GM23338 (cell line): ENCODE measurements around the gene BZW2. TPM values are rescaled to one million over a fixed set of nuclear protein-coding genes. Genes with fewer than 3 reads are reported as not detected.

Source experiments
- ATAC-seq: fragments of 200-7000 bp; cut with Tn5 transposase; 3 replicates; pipeline ENCODE4 v1.9.1; 2020
- DNase-seq: peaks from one replicate; pipeline ENCODE4 v3.0.0-alpha.2; 2015; ENCODE audit warnings: low spot score
- H2AFZ ChIP-seq: fragments of 200-600 bp; sonication (generic); 2 replicates; pipeline ENCODE4 v1.8.0; 2016; ENCODE audit warnings: antibody characterized with exemption, mild to moderate bottlenecking, moderate library complexity
- H3F3A ChIP-seq: fragments of 200-600 bp; sonication (generic); replicated peaks from 2 replicates; pipeline ENCODE4 v1.8.0; 2017; ENCODE audit warnings: antibody characterized with exemption, mixed run types, low read depth
- H3K27ac ChIP-seq: fragments of 200-600 bp; sonication (generic); 2 replicates; pipeline ENCODE4 v1.6.1; 2016; ENCODE audit warnings: low read depth
- H3K27me3 ChIP-seq: fragments of 200-600 bp; sonication (generic); 2 replicates; pipeline ENCODE4 v1.8.0; 2016; ENCODE audit warnings: mild to moderate bottlenecking, mixed run types, moderate library complexity; ENCODE audit not compliant: insufficient read depth
- H3K36me3 ChIP-seq: fragments of 200-600 bp; sonication (generic); 2 replicates; pipeline ENCODE4 v1.8.0; 2016; ENCODE audit warnings: mild to moderate bottlenecking; ENCODE audit not compliant: insufficient read depth
- H3K4me1 ChIP-seq: fragments of 200-600 bp; sonication (generic); 2 replicates; pipeline ENCODE4 v1.8.0; 2016; ENCODE audit warnings: mild to moderate bottlenecking, moderate library complexity; ENCODE audit not compliant: insufficient read depth
- H3K4me2 ChIP-seq: fragments of 200-600 bp; sonication (generic); 2 replicates; pipeline ENCODE4 v1.7.1; 2017; ENCODE audit warnings: mixed run types
- H3K4me3 ChIP-seq: fragments of 200-600 bp; sonication (generic); 2 replicates; pipeline ENCODE4 v1.6.1; 2016; ENCODE audit warnings: mixed run types
- H3K79me2 ChIP-seq: fragments of 200-600 bp; sonication (generic); replicated peaks from 2 replicates; pipeline ENCODE4 v1.8.0; 2017; ENCODE audit warnings: mild to moderate bottlenecking; ENCODE audit not compliant: insufficient read depth
- H3K9me2 ChIP-seq: fragments of 200-600 bp; sonication (generic); 2 replicates; pipeline ENCODE4 v1.8.0; 2017; ENCODE audit not compliant: insufficient read depth
- H4K20me1 ChIP-seq: fragments of 200-600 bp; sonication (generic); replicated peaks from 2 replicates; pipeline ENCODE4 v1.8.0; 2017; ENCODE audit warnings: mild to moderate bottlenecking; ENCODE audit not compliant: insufficient read depth
- H3K27ac Mint-ChIP-seq: 2 replicates; pipeline ENCODE4 v1.8.0; 2020; ENCODE audit warnings: inconsistent platforms, mild to moderate bottlenecking, moderate library complexity, mixed read lengths
- H3K27me3 Mint-ChIP-seq: 3 replicates; pipeline ENCODE4 v1.8.0; 2022; ENCODE audit warnings: low read depth, mild to moderate bottlenecking, moderate library complexity, mixed read lengths, inconsistent platforms; ENCODE audit not compliant: insufficient read depth, poor library complexity
- H3K36me3 Mint-ChIP-seq: 3 replicates; pipeline ENCODE4 v1.8.0; 2021; ENCODE audit warnings: low read depth, mild to moderate bottlenecking, inconsistent platforms, moderate library complexity, mixed read lengths
- H3K4me1 Mint-ChIP-seq: 3 replicates; pipeline ENCODE4 v1.8.0; 2020; ENCODE audit warnings: mild to moderate bottlenecking, inconsistent platforms, mixed read lengths
- H3K4me3 Mint-ChIP-seq: 3 replicates; pipeline ENCODE4 v1.8.0; 2021; ENCODE audit warnings: moderate library complexity, mild to moderate bottlenecking, inconsistent platforms, mixed read lengths
- H3K9me3 Mint-ChIP-seq: 3 replicates; pipeline ENCODE4 v1.8.0; 2020; ENCODE audit warnings: moderate library complexity, mild to moderate bottlenecking, inconsistent platforms, mixed read lengths
- CREB1 ChIP-seq: fragments of 250-450 bp; sonication (Bioruptor Pico); IDR thresholded peaks from 2 replicates; pipeline ENCODE4 v1.5.0; 2020; ENCODE audit warnings: low read depth, mild to moderate bottlenecking, moderate library complexity
- EZH2 ChIP-seq: fragments of 200-600 bp; sonication (generic); IDR thresholded peaks from one replicate; pipeline ENCODE4 v1.8.0; 2017; ENCODE audit warnings: antibody characterized with exemption, mild to moderate bottlenecking, low read depth; ENCODE audit not compliant: unreplicated experiment
- NANOG ChIP-seq: IDR thresholded peaks from 2 replicates; pipeline ENCODE4 v1.6.1; 2016; ENCODE audit warnings: antibody characterized with exemption, borderline replicate concordance
- POLR2AphosphoS5 ChIP-seq: IDR thresholded peaks from 2 replicates; pipeline ENCODE4 v1.6.1; 2016; ENCODE audit warnings: antibody characterized with exemption, low read depth
- REST ChIP-seq: IDR thresholded peaks from one replicate; pipeline ENCODE4 v1.6.1; 2018; ENCODE audit warnings: antibody characterized with exemption; ENCODE audit not compliant: unreplicated experiment
- STAT1 ChIP-seq: IDR thresholded peaks from one replicate; pipeline ENCODE4 v1.6.1; 2016; ENCODE audit warnings: antibody characterized with exemption; ENCODE audit not compliant: unreplicated experiment
- ZNF462 ChIP-seq: fragments of 250-450 bp; sonication (Bioruptor Pico); IDR thresholded peaks from 2 replicates; pipeline ENCODE4 v1.5.0; 2020; ENCODE audit warnings: mild to moderate bottlenecking, moderate library complexity
- polyA plus RNA-seq: library from polyadenylated mRNA; unstranded; fragments of >200 nt; fragmentation: Nextera tagmentation; extraction: Ambion mirVana; gene quantifications from 2 replicates; pipeline ENCODE4 v1.2.1, GENCODE V29; 2016
- total RNA-seq: library from RNA; depleted of rRNA; stranded (reverse); fragments of >200 nt; shearing (Covaris generic); gene quantifications from 2 replicates; pipeline ENCODE4 v1.2.3, GENCODE V29; 2014
- TF ChIP-seq, protein P1 (sequence below), 2 experiments: fragments of 200-600 bp in 1 of 2; sonication (generic) in 1 of 2; conservative IDR thresholded peaks; 2 replicates each; pipeline versions ENCODE4 v1.5.1 to v1.6.1; 2016 to 2017; ENCODE audit warnings: antibody characterized with exemption in 2 of 2, low read depth in 2 of 2, mild to moderate bottlenecking in 2 of 2, moderate library complexity in 1 of 2
- TF ChIP-seq, protein P2 (sequence below): IDR thresholded peaks from 2 replicates; pipeline ENCODE4 v1.6.1; 2016; ENCODE audit warnings: antibody characterized with exemption

Gene BZW2
- total and polyA plus RNA-seq, 2 experiments from 2014 or later = 88.8 to 108 TPM

DNA sequence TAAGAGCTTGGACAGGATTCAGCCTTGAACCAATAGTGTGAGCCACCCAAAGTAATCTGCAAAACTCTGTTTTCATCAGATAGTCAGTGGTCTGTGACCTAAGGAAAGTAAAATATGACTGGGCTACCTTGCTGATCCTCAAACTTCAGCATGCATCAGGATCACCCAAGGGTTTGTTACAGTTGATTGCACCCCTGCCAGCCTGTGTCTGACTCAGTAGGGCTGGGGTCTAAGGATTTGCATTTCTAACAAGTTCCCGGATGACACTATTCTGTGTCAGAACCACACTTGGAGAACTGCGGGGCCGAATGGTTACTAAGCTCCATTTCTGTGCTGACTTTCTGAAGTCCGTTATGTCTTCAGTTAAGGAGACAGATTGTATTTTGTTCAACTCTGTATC, 66.9 kb downstream of the BZW2 start (continued):
- TF ChIP-seq NANOG = no peak
- TF ChIP-seq REST = no peak

GRCh38 chr7:16715928-16716327, 69.9 kb downstream of the BZW2 start:
- Histone ChIP-seq H3K27ac (no peak overlapping the region), H2AFZ (no peak overlapping the region), H3K36me3 (no peaks in the 10 kb centered on the region), H4K20me1 (no peaks in the 10 kb centered on the region), H3K4me1 (no peaks in the 10 kb centered on the region), H3F3A (no peaks in the 10 kb centered on the region), H3K79me2 (no peaks in the 10 kb centered on the region), H3K27me3 (no peaks in the 10 kb centered on the region), H3K4me3 (no peak overlapping the region), H3K4me2 (no peak overlapping the region), H3K9me2 (no peaks in the 10 kb centered on the region)
- no peak overlapping the region for H3K27ac Mint-ChIP-seq
- no peak overlapping the region for H3K4me3 Mint-ChIP-seq
- H3K27me3 Mint-ChIP-seq = peaks cover 2% of the 10 kb centered on the region
- peaks cover 5% of the 10 kb centered on the region; the same call in 1 of the 3 replicates for H3K4me1 Mint-ChIP-seq
- no peaks in the 10 kb centered on the region for H3K9me3 Mint-ChIP-seq
- no peaks in the 10 kb centered on the region for H3K36me3 Mint-ChIP-seq
- DNase-seq (no peak), ATAC-seq (no peak)
- no peak for TF ChIP-seq POLR2AphosphoS5
- TF ChIP-seq REST = no peak
- TF ChIP-seq ZNF462 = no peak
- TF ChIP-seq, protein P1, sequence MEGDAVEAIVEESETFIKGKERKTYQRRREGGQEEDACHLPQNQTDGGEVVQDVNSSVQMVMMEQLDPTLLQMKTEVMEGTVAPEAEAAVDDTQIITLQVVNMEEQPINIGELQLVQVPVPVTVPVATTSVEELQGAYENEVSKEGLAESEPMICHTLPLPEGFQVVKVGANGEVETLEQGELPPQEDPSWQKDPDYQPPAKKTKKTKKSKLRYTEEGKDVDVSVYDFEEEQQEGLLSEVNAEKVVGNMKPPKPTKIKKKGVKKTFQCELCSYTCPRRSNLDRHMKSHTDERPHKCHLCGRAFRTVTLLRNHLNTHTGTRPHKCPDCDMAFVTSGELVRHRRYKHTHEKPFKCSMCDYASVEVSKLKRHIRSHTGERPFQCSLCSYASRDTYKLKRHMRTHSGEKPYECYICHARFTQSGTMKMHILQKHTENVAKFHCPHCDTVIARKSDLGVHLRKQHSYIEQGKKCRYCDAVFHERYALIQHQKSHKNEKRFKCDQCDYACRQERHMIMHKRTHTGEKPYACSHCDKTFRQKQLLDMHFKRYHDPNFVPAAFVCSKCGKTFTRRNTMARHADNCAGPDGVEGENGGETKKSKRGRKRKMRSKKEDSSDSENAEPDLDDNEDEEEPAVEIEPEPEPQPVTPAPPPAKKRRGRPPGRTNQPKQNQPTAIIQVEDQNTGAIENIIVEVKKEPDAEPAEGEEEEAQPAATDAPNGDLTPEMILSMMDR (conservative IDR thresholded peaks at IDR 0.05; ENCODE audit: low read depth in 2 of 2) = no peak
- TF ChIP-seq NANOG = no peak
- no peak for TF ChIP-seq EZH2
- TF ChIP-seq STAT1 = no peak
- no peak for TF ChIP-seq CREB1
- TF ChIP-seq, protein P2, sequence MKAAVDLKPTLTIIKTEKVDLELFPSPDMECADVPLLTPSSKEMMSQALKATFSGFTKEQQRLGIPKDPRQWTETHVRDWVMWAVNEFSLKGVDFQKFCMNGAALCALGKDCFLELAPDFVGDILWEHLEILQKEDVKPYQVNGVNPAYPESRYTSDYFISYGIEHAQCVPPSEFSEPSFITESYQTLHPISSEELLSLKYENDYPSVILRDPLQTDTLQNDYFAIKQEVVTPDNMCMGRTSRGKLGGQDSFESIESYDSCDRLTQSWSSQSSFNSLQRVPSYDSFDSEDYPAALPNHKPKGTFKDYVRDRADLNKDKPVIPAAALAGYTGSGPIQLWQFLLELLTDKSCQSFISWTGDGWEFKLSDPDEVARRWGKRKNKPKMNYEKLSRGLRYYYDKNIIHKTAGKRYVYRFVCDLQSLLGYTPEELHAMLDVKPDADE = no peak
